Loucy (cell line): ENCODE measurements around the gene ARHGAP4.

ENCODE experiments used
- EZH2phosphoT487 ChIP-seq: fragments of 200-600 bp; IDR thresholded peaks from 2 replicates; pipeline ENCODE4 v1.6.1; 2018; ENCODE audit warnings: antibody characterized with exemption, mild to moderate bottlenecking, moderate library complexity, borderline replicate concordance
- TF ChIP-seq, protein P1 (sequence below): fragments of 200-600 bp; sonication (generic); conservative IDR thresholded peaks from 2 replicates; pipeline ENCODE4 v1.5.1; 2014; ENCODE audit warnings: mild to moderate bottlenecking, antibody characterized with exemption, low read length

- TF ChIP-seq, protein P1, sequence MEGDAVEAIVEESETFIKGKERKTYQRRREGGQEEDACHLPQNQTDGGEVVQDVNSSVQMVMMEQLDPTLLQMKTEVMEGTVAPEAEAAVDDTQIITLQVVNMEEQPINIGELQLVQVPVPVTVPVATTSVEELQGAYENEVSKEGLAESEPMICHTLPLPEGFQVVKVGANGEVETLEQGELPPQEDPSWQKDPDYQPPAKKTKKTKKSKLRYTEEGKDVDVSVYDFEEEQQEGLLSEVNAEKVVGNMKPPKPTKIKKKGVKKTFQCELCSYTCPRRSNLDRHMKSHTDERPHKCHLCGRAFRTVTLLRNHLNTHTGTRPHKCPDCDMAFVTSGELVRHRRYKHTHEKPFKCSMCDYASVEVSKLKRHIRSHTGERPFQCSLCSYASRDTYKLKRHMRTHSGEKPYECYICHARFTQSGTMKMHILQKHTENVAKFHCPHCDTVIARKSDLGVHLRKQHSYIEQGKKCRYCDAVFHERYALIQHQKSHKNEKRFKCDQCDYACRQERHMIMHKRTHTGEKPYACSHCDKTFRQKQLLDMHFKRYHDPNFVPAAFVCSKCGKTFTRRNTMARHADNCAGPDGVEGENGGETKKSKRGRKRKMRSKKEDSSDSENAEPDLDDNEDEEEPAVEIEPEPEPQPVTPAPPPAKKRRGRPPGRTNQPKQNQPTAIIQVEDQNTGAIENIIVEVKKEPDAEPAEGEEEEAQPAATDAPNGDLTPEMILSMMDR: no peak
- TF ChIP-seq EZH2phosphoT487: no peak
Measured at GRCh38 chrX:153882557-153882956, 43.5 kb downstream of the ARHGAP4 start.
